Stomach (tissue), 4 donors: Measurements from ENCODE around the gene NECAB3.

ENCODE experiments used
- CTCF ChIP-seq, 7 experiments: fragments of 450-650 bp in 4 of 7; fragments of 200-600 bp in 3 of 7; sonication (generic) in 3 of 7; IDR thresholded peaks; one replicate each; pipeline ENCODE4 v1.5.1; 2016 to 2019; ENCODE audit warnings: antibody characterized with exemption in 7 of 7, control low read depth in 2 of 7, mild to moderate bottlenecking in 1 of 7
- EP300 ChIP-seq: sonication (generic); formaldehyde crosslinking; IDR thresholded peaks from one replicate; pipeline ENCODE4 v1.6.1; 2017; ENCODE audit warnings: antibody characterized with exemption
- POLR2A ChIP-seq, 4 donors: fragments of 450-650 bp; IDR thresholded peaks; one replicate each; pipeline ENCODE4 v1.6.1; 2016; ENCODE audit warnings: antibody characterized with exemption in 4 of 4, control low read depth in 2 of 4, mild to moderate bottlenecking in 1 of 4, moderate library complexity in 1 of 4

GRCh38 chr20:33669873-33670640, 4.2 kb downstream of the NECAB3 start:
- TF ChIP-seq CTCF (IDR thresholded peaks at IDR 0.05) = no peak
- no peak for TF ChIP-seq EP300
- no peak for TF ChIP-seq POLR2A (IDR thresholded peaks at IDR 0.05)
